BE2C (cell line): ENCODE measurements around the gene ATP8A2.
A peak's percentile ranks its signal among the peaks of the same experiment; 100 is the strongest.

Source experiments
- DNase-seq: peaks from one replicate; pipeline ENCODE4 v3.0.0-alpha.2; 2020
- H3K27me3 ChIP-seq: fragments of 250-450 bp; sonication (Bioruptor Pico); 2 replicates; pipeline ENCODE4 v1.5.1; 2020; ENCODE audit warnings: mild to moderate bottlenecking
- H3K36me3 ChIP-seq: fragments of 250-450 bp; sonication (Bioruptor Pico); 2 replicates; pipeline ENCODE4 v1.5.1; 2020; ENCODE audit warnings: mild to moderate bottlenecking
- H3K4me1 ChIP-seq: fragments of 250-450 bp; sonication (Bioruptor Pico); 2 replicates; pipeline ENCODE4 v1.5.1; 2020
- H3K4me3 ChIP-seq: 2 replicates; pipeline ENCODE4 v1.5.1; 2011; ENCODE audit warnings: low read depth, low read length
- H3K9me3 ChIP-seq: fragments of 250-450 bp; sonication (Bioruptor Pico); 2 replicates; pipeline ENCODE4 v1.5.1; 2020
- CTCF ChIP-seq: IDR thresholded peaks from 2 replicates; pipeline ENCODE4 v1.5.1; 2012; ENCODE audit warnings: mild to moderate bottlenecking, low read depth, low read length

ATP8A2 gene

GRCh38 chr13:25881136-25881926 is 509.6 kb downstream of the ATP8A2 start:
- H3K27me3 ChIP-seq: peaks cover 14% of the 10 kb centered on the region; the same call in 1 of the 2 replicates
- H3K4me3 ChIP-seq: no peak overlapping the region
- no peak for TF ChIP-seq CTCF
- no peaks in the 10 kb centered on the region for H3K36me3 ChIP-seq
- H3K4me1 ChIP-seq: peaks cover 3% of the 10 kb centered on the region; the same call in 1 of the 2 replicates
- no peak for DNase-seq
- no peaks in the 10 kb centered on the region for H3K9me3 ChIP-seq

- peak; percentile 22 for DNase-seq
- peak overlapping the region; percentile 15; the same call in 1 of the 2 replicates for H3K4me3 ChIP-seq
- peaks cover 3% of the 10 kb centered on the region; the same call in 1 of the 2 replicates for H3K4me1 ChIP-seq
- peaks cover 14% of the 10 kb centered on the region; the same call in 1 of the 2 replicates for H3K27me3 ChIP-seq
- H3K9me3 ChIP-seq: no peaks in the 10 kb centered on the region
- no peak for TF ChIP-seq CTCF
- H3K36me3 ChIP-seq: no peaks in the 10 kb centered on the region
Measured at GRCh38 chr13:25881971-25882451, 510.2 kb downstream of the ATP8A2 start.

GRCh38 chr13:25882466-25883357 is 510.9 kb downstream of the ATP8A2 start:
- no peak overlapping the region; the same call in 1 of the 2 replicates for H3K4me3 ChIP-seq
- no peaks in the 10 kb centered on the region for H3K36me3 ChIP-seq
- DNase-seq: no peak
- peaks cover 3% of the 10 kb centered on the region; the same call in 1 of the 2 replicates for H3K4me1 ChIP-seq
- TF ChIP-seq CTCF: no peak
- H3K9me3 ChIP-seq: no peaks in the 10 kb centered on the region
- peaks cover 9% of the 10 kb centered on the region; the same call in 1 of the 2 replicates for H3K27me3 ChIP-seq

- Histone ChIP-seq H3K4me1 (peaks cover 3% of the 10 kb centered on the region; the same call in 1 of the 2 replicates), H3K27me3 (peaks cover 4% of the 10 kb centered on the region; the same call in 1 of the 2 replicates), H3K4me3 (no peak overlapping the region), H3K9me3 (no peaks in the 10 kb centered on the region), H3K36me3 (no peaks in the 10 kb centered on the region)
- no peak for TF ChIP-seq CTCF
- no peak for DNase-seq
Measured at GRCh38 chr13:25885418-25885817, 513.6 kb downstream of the ATP8A2 start.

- no peak for DNase-seq
- no peak for TF ChIP-seq CTCF
- Histone ChIP-seq H3K4me3 (no peak overlapping the region), H3K36me3 (no peaks in the 10 kb centered on the region), H3K9me3 (no peaks in the 10 kb centered on the region), H3K4me1 (peaks cover 3% of the 10 kb centered on the region; the same call in 1 of the 2 replicates), H3K27me3 (peaks cover 4% of the 10 kb centered on the region; the same call in 1 of the 2 replicates)
Measured at GRCh38 chr13:25886438-25887214, 514.9 kb downstream of the ATP8A2 start.
